Measurements from ENCODE around the gene CIDEB. TPM values are rescaled to one million over a fixed set of nuclear protein-coding genes. Genes with fewer than 3 reads are reported as not detected.

Gene CIDEB
- total and polyA plus RNA-seq, 2 of the 13 experiments (the other 11 are each of a cell fraction or from before 2014, with no cell fraction given): 35.8 to 110 TPM

- TF ChIP-seq, protein P1, sequence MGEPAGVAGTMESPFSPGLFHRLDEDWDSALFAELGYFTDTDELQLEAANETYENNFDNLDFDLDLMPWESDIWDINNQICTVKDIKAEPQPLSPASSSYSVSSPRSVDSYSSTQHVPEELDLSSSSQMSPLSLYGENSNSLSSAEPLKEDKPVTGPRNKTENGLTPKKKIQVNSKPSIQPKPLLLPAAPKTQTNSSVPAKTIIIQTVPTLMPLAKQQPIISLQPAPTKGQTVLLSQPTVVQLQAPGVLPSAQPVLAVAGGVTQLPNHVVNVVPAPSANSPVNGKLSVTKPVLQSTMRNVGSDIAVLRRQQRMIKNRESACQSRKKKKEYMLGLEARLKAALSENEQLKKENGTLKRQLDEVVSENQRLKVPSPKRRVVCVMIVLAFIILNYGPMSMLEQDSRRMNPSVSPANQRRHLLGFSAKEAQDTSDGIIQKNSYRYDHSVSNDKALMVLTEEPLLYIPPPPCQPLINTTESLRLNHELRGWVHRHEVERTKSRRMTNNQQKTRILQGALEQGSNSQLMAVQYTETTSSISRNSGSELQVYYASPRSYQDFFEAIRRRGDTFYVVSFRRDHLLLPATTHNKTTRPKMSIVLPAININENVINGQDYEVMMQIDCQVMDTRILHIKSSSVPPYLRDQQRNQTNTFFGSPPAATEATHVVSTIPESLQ (CRISPR knock-in tag; conservative IDR thresholded peaks at IDR 0.05): peak; percentile 88; the same call in 1 of the 2 replicates
- no peak for TF ChIP-seq ZNF780A (CRISPR knock-in tag; IDR thresholded peaks at IDR 0.05)
- TF ChIP-seq SMARCE1 (IDR thresholded peaks at IDR 0.05; ENCODE audit: borderline replicate concordance): 0 out of 2 replicates have a peak, but pooled peaks have one; percentile 51
- TF ChIP-seq SP140L (CRISPR knock-in tag; IDR thresholded peaks at IDR 0.05; ENCODE audit: borderline replicate concordance): peak; percentile 94
- peak; percentile 75; the same call in 1 of the 2 replicates for TF ChIP-seq ZNF749 (CRISPR knock-in tag; IDR thresholded peaks at IDR 0.05; ENCODE audit: borderline replicate concordance)
- no peak; the same call in none of the 2 replicates for TF ChIP-seq ZBTB49 (CRISPR knock-in tag; IDR thresholded peaks at IDR 0.05; ENCODE audit: borderline replicate concordance)
- no peak for TF ChIP-seq FOXM1 (CRISPR knock-in tag; IDR thresholded peaks at IDR 0.05)
- peak; percentile 89 for TF ChIP-seq ZNF619 (CRISPR knock-in tag; IDR thresholded peaks at IDR 0.05)
- peak; percentile 89 for TF ChIP-seq KDM2A (CRISPR knock-in tag; IDR thresholded peaks at IDR 0.05; ENCODE audit: borderline replicate concordance, low read depth)
- peak; percentile 55; the same call in 1 of the 2 replicates for TF ChIP-seq TFDP2 (CRISPR knock-in tag; IDR thresholded peaks at IDR 0.05)
- TF ChIP-seq PHF8 (CRISPR knock-in tag; IDR thresholded peaks at IDR 0.05): peak; percentile 80
- TF ChIP-seq ZNF33A (CRISPR knock-in tag; IDR thresholded peaks at IDR 0.05; ENCODE audit: borderline replicate concordance): no peak
- TF ChIP-seq ZBTB38 (CRISPR knock-in tag; IDR thresholded peaks at IDR 0.05): peak; percentile 71; the same call in 1 of the 2 replicates
- peak; percentile 88 for TF ChIP-seq POGZ (CRISPR knock-in tag; IDR thresholded peaks at IDR 0.05)
- TF ChIP-seq SNRNP70 (IDR thresholded peaks at IDR 0.05; ENCODE audit: low read depth, low read length): no peak
- no peak for TF ChIP-seq ZBTB46 (CRISPR knock-in tag; IDR thresholded peaks at IDR 0.05; ENCODE audit: borderline replicate concordance)
- TF ChIP-seq, protein P2, sequence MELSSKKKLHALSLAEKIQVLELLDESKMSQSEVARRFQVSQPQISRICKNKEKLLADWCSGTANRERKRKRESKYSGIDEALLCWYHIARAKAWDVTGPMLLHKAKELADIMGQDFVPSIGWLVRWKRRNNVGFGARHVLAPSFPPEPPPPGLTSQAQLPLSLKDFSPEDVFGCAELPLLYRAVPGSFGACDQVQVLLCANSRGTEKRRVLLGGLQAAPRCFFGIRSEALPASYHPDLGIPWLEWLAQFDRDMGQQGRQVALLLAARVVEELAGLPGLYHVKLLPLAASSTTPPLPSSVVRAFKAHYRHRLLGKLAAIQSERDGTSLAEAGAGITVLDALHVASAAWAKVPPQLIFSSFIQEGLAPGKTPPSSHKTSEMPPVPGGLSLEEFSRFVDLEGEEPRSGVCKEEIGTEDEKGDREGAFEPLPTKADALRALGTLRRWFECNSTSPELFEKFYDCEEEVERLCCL (CRISPR knock-in tag; IDR thresholded peaks at IDR 0.05; ENCODE audit: borderline replicate concordance): peak; percentile 41; the same call in 1 of the 2 replicates
- TF ChIP-seq ZNF546 (CRISPR knock-in tag; conservative IDR thresholded peaks at IDR 0.05): peak; percentile 93
- peak; percentile 47 for TF ChIP-seq ZBTB21 (CRISPR knock-in tag; IDR thresholded peaks at IDR 0.05)
Measured at GRCh38 chr14:24307575-24308341, at the start of gene CIDEB (continued).

Data from HepG2 (cell line).